ENCODE measurements around the gene PRIM1. TPM values are rescaled to one million over a fixed set of nuclear protein-coding genes. Genes with fewer than 3 reads are reported as not detected.
"Not testable (repeated sequence)": the region's sequence is repeated elsewhere in the genome, so short reads cannot be mapped to it uniquely, and the experiment has no call there.

The PRIM1 gene
- total RNA-seq, 1 experiment from 2014 or later: 7.8 TPM

- TF ChIP-seq, protein P1, sequence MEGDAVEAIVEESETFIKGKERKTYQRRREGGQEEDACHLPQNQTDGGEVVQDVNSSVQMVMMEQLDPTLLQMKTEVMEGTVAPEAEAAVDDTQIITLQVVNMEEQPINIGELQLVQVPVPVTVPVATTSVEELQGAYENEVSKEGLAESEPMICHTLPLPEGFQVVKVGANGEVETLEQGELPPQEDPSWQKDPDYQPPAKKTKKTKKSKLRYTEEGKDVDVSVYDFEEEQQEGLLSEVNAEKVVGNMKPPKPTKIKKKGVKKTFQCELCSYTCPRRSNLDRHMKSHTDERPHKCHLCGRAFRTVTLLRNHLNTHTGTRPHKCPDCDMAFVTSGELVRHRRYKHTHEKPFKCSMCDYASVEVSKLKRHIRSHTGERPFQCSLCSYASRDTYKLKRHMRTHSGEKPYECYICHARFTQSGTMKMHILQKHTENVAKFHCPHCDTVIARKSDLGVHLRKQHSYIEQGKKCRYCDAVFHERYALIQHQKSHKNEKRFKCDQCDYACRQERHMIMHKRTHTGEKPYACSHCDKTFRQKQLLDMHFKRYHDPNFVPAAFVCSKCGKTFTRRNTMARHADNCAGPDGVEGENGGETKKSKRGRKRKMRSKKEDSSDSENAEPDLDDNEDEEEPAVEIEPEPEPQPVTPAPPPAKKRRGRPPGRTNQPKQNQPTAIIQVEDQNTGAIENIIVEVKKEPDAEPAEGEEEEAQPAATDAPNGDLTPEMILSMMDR (IDR thresholded peaks at IDR 0.05; ENCODE audit: unreplicated experiment): no peak
- intact Hi-C loops (cut with micrococcal nuclease): no loop called here
- H3K27me3 Mint-ChIP-seq (ENCODE audit: insufficient read depth, unreplicated experiment): no peaks in the 10 kb centered on the region
- H3K27ac Mint-ChIP-seq (ENCODE audit: low read depth, unreplicated experiment): no peak overlapping the region
- ChIA-PET POLR2A (no interaction called here), CTCF (no interaction called here)
- peaks cover 6% of the 10 kb centered on the region for H3K4me1 Mint-ChIP-seq (ENCODE audit: insufficient read depth, unreplicated experiment)
- H3K9me3 Mint-ChIP-seq (ENCODE audit: unreplicated experiment): no peaks in the 10 kb centered on the region
- H3K4me3 Mint-ChIP-seq (ENCODE audit: unreplicated experiment): no peak overlapping the region
- no peaks in the 10 kb centered on the region for H3K36me3 Mint-ChIP-seq (ENCODE audit: insufficient read depth, unreplicated experiment)
- BruUV-seq (replicated peaks): no TSS peak
- DNase-seq (ENCODE audit: unreplicated experiment): no peak
These were observed 40.6 kb upstream of the PRIM1 start for GRCh38 chr12:56792678-56793077.

DNA sequence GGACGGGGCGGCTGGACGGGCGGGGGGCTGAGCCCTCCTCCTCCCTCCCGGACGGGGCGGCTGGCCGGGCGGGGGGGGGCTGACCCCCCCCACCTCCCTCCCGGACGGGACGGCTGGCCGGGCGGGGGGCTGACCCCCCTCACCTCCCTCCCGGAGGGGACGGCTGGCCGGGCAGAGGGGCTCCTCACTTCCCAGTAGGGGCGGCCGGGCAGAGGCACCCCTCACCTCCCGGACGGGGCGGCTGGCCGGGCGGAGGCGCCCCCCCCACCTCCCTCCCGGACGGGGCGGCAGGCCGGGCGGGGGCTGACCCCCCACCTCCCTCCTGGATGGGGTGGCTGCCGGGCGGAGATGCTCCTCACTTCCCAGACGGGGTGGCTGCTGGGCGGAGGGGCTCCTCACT is 37.3 kb upstream of the PRIM1 start:
- POLR2A ChIA-PET; CTCF ChIA-PET; H3K36me3 Mint-ChIP-seq (ENCODE audit: insufficient read depth, unreplicated experiment): not testable (repeated sequence)

DNA sequence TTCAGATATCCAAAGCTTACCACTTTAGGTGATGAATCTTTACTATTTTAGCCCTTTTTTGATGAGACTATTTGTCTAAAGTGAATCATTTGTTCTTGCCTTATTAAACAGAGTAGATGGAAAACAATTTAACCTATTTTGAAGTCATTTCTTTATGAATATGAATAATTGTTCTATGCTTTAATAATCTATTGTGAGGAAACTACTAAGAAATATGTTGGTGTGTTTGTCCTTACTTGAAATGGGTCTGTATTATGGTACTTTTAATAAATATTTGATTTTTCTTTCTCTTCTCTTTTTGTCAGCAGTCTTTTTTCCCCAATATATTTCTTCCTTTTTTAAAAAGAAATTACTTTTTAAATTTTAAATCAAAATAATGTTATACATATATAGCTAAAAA is 35.4 kb upstream of the PRIM1 start:
- Mint-ChIP-seq H3K9me3 (ENCODE audit: unreplicated experiment) (no peaks in the 10 kb centered on the region), H3K36me3 (ENCODE audit: insufficient read depth, unreplicated experiment) (peaks cover 5% of the 10 kb centered on the region), H3K4me3 (ENCODE audit: unreplicated experiment) (no peak overlapping the region), H3K4me1 (ENCODE audit: insufficient read depth, unreplicated experiment) (peaks cover 2% of the 10 kb centered on the region), H3K27me3 (ENCODE audit: insufficient read depth, unreplicated experiment) (no peaks in the 10 kb centered on the region), H3K27ac (ENCODE audit: low read depth, unreplicated experiment) (no peak overlapping the region)
- TF ChIP-seq, protein P1 (IDR thresholded peaks at IDR 0.05; ENCODE audit: unreplicated experiment): no peak
- BruUV-seq (replicated peaks): no TSS peak
- no peak for DNase-seq (ENCODE audit: unreplicated experiment)
- CTCF ChIA-PET: interaction anchor here (1.7 kb wide), 1 partner anchor 25 kb away, joined by 3 read pairs; no protein-coding TSS in a partner anchor
- POLR2A ChIA-PET: interaction anchor here (1.0 kb wide), 1 partner anchor 22 kb away, joined by 4 read pairs; no protein-coding TSS in a partner anchor
- intact Hi-C loops (cut with micrococcal nuclease): no loop called here

More for the DNA sequence above, 37.3 kb upstream of the PRIM1 start:
- DNase-seq (ENCODE audit: unreplicated experiment); H3K4me3 Mint-ChIP-seq (ENCODE audit: unreplicated experiment); BruUV-seq (replicated peaks); H3K27ac Mint-ChIP-seq (ENCODE audit: low read depth, unreplicated experiment); intact Hi-C loops (cut with micrococcal nuclease); H3K9me3 Mint-ChIP-seq (ENCODE audit: unreplicated experiment); H3K27me3 Mint-ChIP-seq (ENCODE audit: insufficient read depth, unreplicated experiment); H3K4me1 Mint-ChIP-seq (ENCODE audit: insufficient read depth, unreplicated experiment): not testable (repeated sequence)

DNA sequence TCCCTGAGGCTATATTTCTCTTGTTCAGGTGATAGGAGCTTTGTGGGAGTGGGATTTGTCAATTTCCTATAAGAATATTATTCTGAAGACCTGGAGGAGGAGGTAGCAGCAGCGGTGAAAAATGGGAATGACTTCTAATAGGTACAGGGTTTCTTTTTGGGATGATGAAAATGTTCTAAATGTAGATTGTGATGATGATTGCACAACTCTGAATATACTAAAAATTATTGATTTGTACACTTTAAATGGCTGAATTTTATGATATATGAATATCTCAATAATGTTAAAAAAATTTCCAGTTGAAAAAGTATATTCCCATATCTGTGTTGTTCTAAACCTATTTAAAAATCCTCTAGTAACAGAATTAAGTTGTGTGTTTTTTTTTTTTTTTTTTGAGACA is 33.8 kb upstream of the PRIM1 start:
- TF ChIP-seq, protein P1 (IDR thresholded peaks at IDR 0.05; ENCODE audit: unreplicated experiment): no peak
- BruUV-seq (replicated peaks): no TSS peak
- intact Hi-C loops (cut with micrococcal nuclease): no loop called here
- DNase-seq (ENCODE audit: unreplicated experiment): no peak
- no peak overlapping the region for H3K27ac Mint-ChIP-seq (ENCODE audit: low read depth, unreplicated experiment)
- H3K4me3 Mint-ChIP-seq (ENCODE audit: unreplicated experiment): no peak overlapping the region
- ChIA-PET POLR2A (no interaction called here), CTCF (no interaction called here)
- H3K36me3 Mint-ChIP-seq (ENCODE audit: insufficient read depth, unreplicated experiment): peaks cover 5% of the 10 kb centered on the region
- H3K9me3 Mint-ChIP-seq (ENCODE audit: unreplicated experiment): no peaks in the 10 kb centered on the region
- H3K4me1 Mint-ChIP-seq (ENCODE audit: insufficient read depth, unreplicated experiment): no peaks in the 10 kb centered on the region
- no peaks in the 10 kb centered on the region for H3K27me3 Mint-ChIP-seq (ENCODE audit: insufficient read depth, unreplicated experiment)

Measured in MCF 10A (cell line).